Measurements from ENCODE around the gene VGLL4.
A peak's percentile ranks its signal among the peaks of the same experiment; 100 is the strongest.

Gene VGLL4

GRCh38 chr3:11638495-11639358 lies 5.0 kb downstream of the VGLL4 start:
- Histone ChIP-seq H3K9me2 (replicated peaks; ENCODE audit: low read depth, low read length) (no peaks in the 10 kb centered on the region), H3F3A (ENCODE audit: low read depth) (peaks cover 5% of the 10 kb centered on the region; the same call in 1 of the 2 replicates), H4K20me1 (ENCODE audit: insufficient read depth, low read length, poor library complexity, severe bottlenecking) (peaks cover 85% of the 10 kb centered on the region), H3K9ac (ENCODE audit: low read depth, low read length, poor library complexity, severe bottlenecking) (peak overlapping the region; percentile 67), H3K9me3 (ENCODE audit: insufficient read depth, low read depth, low read length) (no peaks in the 10 kb centered on the region), H2AFZ (ENCODE audit: low read length) (no peak overlapping the region), H3K79me2 (ENCODE audit: insufficient read depth, low read length) (peaks cover 97% of the 10 kb centered on the region), H3K4me3 (ENCODE audit: low read length, poor library complexity, severe bottlenecking) (peak overlapping the region; percentile 85), H3K4me2 (ENCODE audit: low read depth, low read length, poor library complexity, severe bottlenecking) (peak overlapping the region; percentile 97), H3K36me3 (ENCODE audit: insufficient read depth, low read length) (0 out of 2 replicates have a peak, but pooled peaks cover 3% of the 10 kb centered on the region), H3K4me1 (ENCODE audit: insufficient read depth, low read length, poor library complexity, severe bottlenecking) (peaks cover 61% of the 10 kb centered on the region), H3K27me3 (ENCODE audit: insufficient read depth, low read length, poor library complexity, severe bottlenecking) (peaks cover 7% of the 10 kb centered on the region)
- TF ChIP-seq CTCF (conservative IDR thresholded peaks at IDR 0.05; ENCODE audit: low read length) (no peak), EZH2phosphoT487 (IDR thresholded peaks at IDR 0.05; ENCODE audit: borderline replicate concordance) (no peak)

- peak overlapping the region; percentile 67 for H3K9ac ChIP-seq (ENCODE audit: low read depth, low read length, poor library complexity, severe bottlenecking)
- 0 out of 2 replicates have a peak, but pooled peaks cover 3% of the 10 kb centered on the region for H3K36me3 ChIP-seq (ENCODE audit: insufficient read depth, low read length)
- no peak overlapping the region for H2AFZ ChIP-seq (ENCODE audit: low read length)
- H3K9me2 ChIP-seq (replicated peaks; ENCODE audit: low read depth, low read length), result no peaks in the 10 kb centered on the region
- H3F3A ChIP-seq (ENCODE audit: low read depth), result peaks cover 5% of the 10 kb centered on the region; the same call in 1 of the 2 replicates
- no peaks in the 10 kb centered on the region for H3K9me3 ChIP-seq (ENCODE audit: insufficient read depth, low read depth, low read length)
- H3K4me1 ChIP-seq (ENCODE audit: insufficient read depth, low read length, poor library complexity, severe bottlenecking), result peaks cover 68% of the 10 kb centered on the region
- H3K27me3 ChIP-seq (ENCODE audit: insufficient read depth, low read length, poor library complexity, severe bottlenecking), result peaks cover 1% of the 10 kb centered on the region
- peak overlapping the region; percentile 97 for H3K4me2 ChIP-seq (ENCODE audit: low read depth, low read length, poor library complexity, severe bottlenecking)
- H4K20me1 ChIP-seq (ENCODE audit: insufficient read depth, low read length, poor library complexity, severe bottlenecking), result peaks cover 92% of the 10 kb centered on the region
- TF ChIP-seq EZH2phosphoT487 (IDR thresholded peaks at IDR 0.05; ENCODE audit: borderline replicate concordance), result no peak
- TF ChIP-seq CTCF (conservative IDR thresholded peaks at IDR 0.05; ENCODE audit: low read length), result no peak
- peak overlapping the region; percentile 85 for H3K4me3 ChIP-seq (ENCODE audit: low read length, poor library complexity, severe bottlenecking)
- H3K79me2 ChIP-seq (ENCODE audit: insufficient read depth, low read length), result peaks cover 97% of the 10 kb centered on the region
Measured at GRCh38 chr3:11637901-11638458, 5.7 kb downstream of the VGLL4 start.

- Histone ChIP-seq H3K9me2 (replicated peaks; ENCODE audit: low read depth, low read length) (no peaks in the 10 kb centered on the region), H3K9ac (ENCODE audit: low read depth, low read length, poor library complexity, severe bottlenecking) (peak overlapping the region; percentile 67), H3K27me3 (ENCODE audit: insufficient read depth, low read length, poor library complexity, severe bottlenecking) (no peaks in the 10 kb centered on the region), H3F3A (ENCODE audit: low read depth) (no peaks in the 10 kb centered on the region), H3K36me3 (ENCODE audit: insufficient read depth, low read length) (peaks cover 8% of the 10 kb centered on the region; the same call in 1 of the 2 replicates), H3K4me2 (ENCODE audit: low read depth, low read length, poor library complexity, severe bottlenecking) (peak overlapping the region; percentile 97), H2AFZ (ENCODE audit: low read length) (no peak overlapping the region), H4K20me1 (ENCODE audit: insufficient read depth, low read length, poor library complexity, severe bottlenecking) (peaks cover 99% of the 10 kb centered on the region), H3K79me2 (ENCODE audit: insufficient read depth, low read length) (peaks cover 100% of the 10 kb centered on the region), H3K4me1 (ENCODE audit: insufficient read depth, low read length, poor library complexity, severe bottlenecking) (peaks cover 82% of the 10 kb centered on the region), H3K4me3 (ENCODE audit: low read length, poor library complexity, severe bottlenecking) (peak overlapping the region; percentile 85), H3K9me3 (ENCODE audit: insufficient read depth, low read depth, low read length) (no peaks in the 10 kb centered on the region)
- no peak for TF ChIP-seq EZH2phosphoT487 (IDR thresholded peaks at IDR 0.05; ENCODE audit: borderline replicate concordance)
- TF ChIP-seq CTCF (conservative IDR thresholded peaks at IDR 0.05; ENCODE audit: low read length), result no peak
Measured at GRCh38 chr3:11636394-11636770, 7.3 kb downstream of the VGLL4 start.

Measured in Loucy (cell line).